Measurements from ENCODE around the gene ARHGAP15.

The ARHGAP15 gene

DNA sequence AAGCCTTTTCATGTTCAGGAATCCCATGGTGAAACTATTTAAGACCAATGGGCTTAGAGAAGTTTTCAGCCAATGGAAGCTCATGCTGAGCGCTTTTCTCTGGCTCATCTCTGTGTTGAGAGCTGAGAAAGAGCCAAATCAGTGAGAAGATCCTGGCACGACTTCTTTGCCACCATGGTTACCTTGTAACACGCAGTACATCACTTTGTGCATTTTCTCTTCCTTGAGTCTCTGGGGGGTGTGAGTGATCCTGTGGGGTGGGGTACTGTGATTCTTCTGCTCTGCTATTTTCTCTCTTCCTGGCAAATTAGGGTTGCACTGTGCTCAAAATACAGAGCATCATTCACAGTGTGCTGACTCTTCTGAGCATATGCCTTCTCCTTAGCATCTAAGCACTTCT lies 664.2 kb downstream of the ARHGAP15 start:
- no peak for DNase-seq (ENCODE audit: extremely low read depth in 1 of 2, low read depth in 1 of 2)

- DNase-seq (ENCODE audit: extremely low read depth in 1 of 2, low read depth in 1 of 2) = no peak
Observed at GRCh38 chr2:143796051-143796450, 666.8 kb downstream of the ARHGAP15 start.

GRCh38 chr2:143801561-143801960 lies 672.3 kb downstream of the ARHGAP15 start:
- no peak for DNase-seq (ENCODE audit: extremely low read depth in 1 of 2, low read depth in 1 of 2)

DNA sequence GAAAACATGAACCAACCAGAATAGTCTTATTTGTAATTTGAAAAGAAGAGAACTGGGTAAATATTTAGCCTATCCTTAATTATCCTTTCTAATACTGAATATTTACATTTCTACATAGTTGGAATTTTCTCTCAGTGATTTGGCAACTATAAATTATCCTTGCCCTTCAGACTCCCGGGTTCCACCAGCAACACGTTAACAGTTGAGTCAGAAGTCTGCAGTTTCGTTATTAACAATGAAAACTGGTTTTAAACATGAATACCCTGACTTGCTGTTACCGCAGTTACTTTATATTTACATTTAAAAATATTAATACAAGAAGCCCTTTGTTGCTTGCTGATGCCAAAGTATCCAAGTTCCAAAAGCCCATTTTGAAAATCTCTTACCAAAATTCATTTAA lies 673.0 kb downstream of the ARHGAP15 start:
- DNase-seq (ENCODE audit: extremely low read depth in 1 of 2, low read depth in 1 of 2) = no peak

- DNase-seq (ENCODE audit: extremely low read depth in 1 of 2, low read depth in 1 of 2) = no peak
Observed at GRCh38 chr2:143802871-143803650, 673.8 kb downstream of the ARHGAP15 start.

GRCh38 chr2:143803936-143804335 lies 674.7 kb downstream of the ARHGAP15 start:
- DNase-seq (ENCODE audit: extremely low read depth in 1 of 2, low read depth in 1 of 2) = no peak

- DNase-seq (ENCODE audit: extremely low read depth in 1 of 2, low read depth in 1 of 2) = no peak
Observed at GRCh38 chr2:143805666-143806065, 676.4 kb downstream of the ARHGAP15 start.

DNA sequence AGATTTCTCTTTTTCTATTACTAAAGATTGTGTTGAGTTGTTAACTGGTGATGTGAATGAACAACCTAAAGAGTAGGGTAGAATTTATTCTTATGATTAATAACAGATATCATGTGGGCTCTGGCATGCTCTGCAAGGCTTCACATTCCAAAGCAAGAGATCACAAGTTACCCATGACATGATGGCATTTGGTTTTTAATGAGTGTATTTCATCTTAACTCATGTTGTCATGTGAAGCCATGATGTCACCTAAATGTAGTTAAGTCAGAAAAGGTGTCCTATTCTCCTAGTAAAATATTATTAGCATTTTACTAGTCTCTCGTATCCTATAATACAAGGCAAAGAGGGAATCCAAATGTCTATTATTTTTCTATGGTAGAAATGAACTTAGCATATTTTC lies 678.0 kb downstream of the ARHGAP15 start:
- DNase-seq (ENCODE audit: extremely low read depth in 1 of 2, low read depth in 1 of 2) = no peak

DNA sequence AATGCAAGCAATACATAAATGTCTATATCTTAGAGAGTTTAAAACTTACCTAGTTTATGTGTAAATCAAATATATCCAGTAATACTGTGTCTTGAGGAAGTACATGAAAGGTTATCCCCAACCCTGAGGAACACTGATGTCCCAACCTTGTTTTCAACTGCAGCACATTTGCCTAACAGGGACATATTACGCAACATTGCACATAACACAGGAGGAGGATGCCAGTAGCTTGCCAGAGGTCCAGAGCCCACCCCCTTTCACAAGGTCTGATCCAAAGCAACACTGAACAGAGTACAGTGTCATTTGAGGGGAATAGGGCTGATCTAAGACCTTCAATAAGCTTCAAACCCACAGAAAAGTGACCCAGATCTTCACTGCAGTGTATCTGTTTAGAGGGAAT lies 678.5 kb downstream of the ARHGAP15 start:
- DNase-seq (ENCODE audit: extremely low read depth in 1 of 2, low read depth in 1 of 2) = no peak

DNA sequence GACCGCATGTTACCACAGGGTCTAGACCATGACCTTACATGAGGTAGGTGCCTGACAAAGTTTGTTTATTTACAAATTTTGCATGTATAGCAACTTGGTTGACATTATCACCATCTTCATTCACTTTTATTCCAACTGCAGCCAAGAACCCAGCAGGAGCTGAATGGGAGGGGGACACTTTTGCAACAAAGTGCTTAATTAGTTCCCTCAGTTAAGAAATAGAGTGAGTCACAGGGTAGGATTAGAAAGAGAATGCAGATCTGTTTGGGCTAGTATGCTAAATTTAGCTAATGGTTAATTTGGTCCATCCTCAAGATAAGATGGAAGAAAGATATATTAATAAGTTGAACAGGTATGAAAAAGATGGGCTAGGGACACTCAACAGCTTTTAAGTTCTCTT lies 678.9 kb downstream of the ARHGAP15 start:
- no peak for DNase-seq (ENCODE audit: extremely low read depth in 1 of 2, low read depth in 1 of 2)

DNA sequence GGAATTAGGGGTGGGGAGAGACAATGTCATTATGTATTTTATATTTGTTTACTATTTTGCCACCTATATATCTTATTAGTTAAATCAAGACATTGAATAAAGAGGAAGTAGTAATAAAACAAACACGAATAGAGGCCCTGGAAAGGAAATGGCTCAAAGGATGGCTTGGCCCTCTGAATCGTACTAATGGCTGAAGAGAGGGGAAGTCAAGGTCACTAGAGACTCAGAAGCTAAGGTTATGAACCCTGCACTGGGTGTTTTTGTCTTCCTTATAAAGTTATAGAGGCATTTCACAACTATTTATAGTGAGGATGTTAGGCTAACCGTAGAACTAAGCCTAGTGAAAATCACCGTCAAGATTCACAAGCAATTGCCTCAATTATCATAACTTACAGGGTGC lies 685.9 kb downstream of the ARHGAP15 start:
- DNase-seq (ENCODE audit: extremely low read depth in 1 of 2, low read depth in 1 of 2) = no peak

DNA sequence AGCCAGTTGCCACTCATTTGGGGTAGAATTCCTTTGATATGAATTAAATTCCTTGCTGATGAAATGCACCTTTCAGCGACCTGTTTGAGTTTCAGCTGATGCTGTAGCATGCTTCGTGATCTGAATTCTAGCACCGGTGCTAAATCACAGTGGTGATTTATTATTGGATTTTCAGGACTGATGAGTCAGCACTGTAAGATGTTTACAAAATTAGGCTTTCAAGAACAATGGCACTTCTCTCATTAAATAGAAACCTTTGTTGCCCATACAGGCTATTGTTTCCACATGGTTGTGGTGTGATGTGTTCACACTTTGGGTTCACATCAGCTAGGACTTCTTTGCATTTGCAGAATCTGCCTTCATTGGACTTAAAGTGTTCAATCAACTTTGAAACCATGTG lies 687.7 kb downstream of the ARHGAP15 start:
- DNase-seq (ENCODE audit: extremely low read depth in 1 of 2, low read depth in 1 of 2) = no peak

Measured in activated CD8-positive, alpha-beta memory T cell treated with anti-CD3 and anti-CD28 coated beads for 1 hour (primary cell).